H1 (cell line): ENCODE measurements around the gene LAMA3. TPM values are rescaled to one million over a fixed set of nuclear protein-coding genes. Genes with fewer than 3 reads are reported as not detected.

Experiments used
- CTCF ChIA-PET: fragments of 300-600 bp; sonication (Branson Sonifier 250); formaldehyde crosslinking; loops from one replicate; lab custom pipeline; 2021; ENCODE audit not compliant: partially characterized antibody; lab: Charles Lee
- POLR2A ChIA-PET: fragments of 300-600 bp; sonication (Branson Sonifier 250); formaldehyde crosslinking; loops from one replicate; lab custom pipeline; 2021; ENCODE audit warnings: inconsistent platforms; ENCODE audit not compliant: partially characterized antibody; lab: Charles Lee
- DNase-seq, 2 experiments: peaks; one replicate each; pipeline versions ENCODE4 v3.0.0 to v3.0.0-alpha.2; 2010 to 2022; ENCODE audit warnings: low spot score in 2 of 2, low read depth in 1 of 2, mixed read lengths in 1 of 2
- FAIRE-seq: peaks from 2 replicates; lab custom pipeline; 2011; peaks lifted over from hg19 to GRCh38; lab: Jason Lieb, UNC
- H2AFZ ChIP-seq: 2 replicates; pipeline ENCODE4 v1.8.1; 2012; ENCODE audit warnings: low read length, inconsistent platforms
- H2AK5ac ChIP-seq: 2 replicates; pipeline ENCODE4 v1.6.1; 2013; ENCODE audit warnings: low read depth, low read length
- H2BK120ac ChIP-seq: replicated peaks from 2 replicates; pipeline ENCODE3; 2013; ENCODE audit warnings: low read depth, low read length, inconsistent platforms
- H2BK12ac ChIP-seq: 2 replicates; pipeline ENCODE4 v1.6.1; 2013; ENCODE audit warnings: low read depth, low read length
- H2BK15ac ChIP-seq: 2 replicates; pipeline ENCODE4 v1.6.1; 2013; ENCODE audit warnings: low read length
- H2BK20ac ChIP-seq: 2 replicates; pipeline ENCODE4 v1.6.1; 2013; ENCODE audit warnings: low read length
- H2BK5ac ChIP-seq: 2 replicates; pipeline ENCODE4 v1.6.1; 2013; ENCODE audit warnings: low read depth, low read length
- H3K14ac ChIP-seq: 2 replicates; pipeline ENCODE4 v1.6.1; 2013; ENCODE audit warnings: inconsistent platforms; ENCODE audit not compliant: insufficient read length
- H3K18ac ChIP-seq: 2 replicates; pipeline ENCODE4 v1.6.1; 2013; ENCODE audit warnings: low read length; ENCODE audit errors: extremely low read depth
- H3K23ac ChIP-seq: 2 replicates; pipeline ENCODE4 v1.6.1; 2013; ENCODE audit warnings: inconsistent platforms; ENCODE audit not compliant: insufficient read length
- H3K23me2 ChIP-seq: 2 replicates; pipeline ENCODE4 v1.6.1; 2013; ENCODE audit warnings: low read depth, low read length
- H3K27ac ChIP-seq: 2 replicates; pipeline ENCODE4 v1.6.1; 2011; ENCODE audit warnings: low read depth, low read length, inconsistent platforms
- H3K27me3 ChIP-seq, 4 experiments: replicated peaks in 1 of 4; 1 replicate in 1 of 4; 2 replicates in 3 of 4; pipeline versions ENCODE4 v1.6.1 to v1.8.1; 2011 to 2013; ENCODE audit warnings: low read length in 3 of 4, mild to moderate bottlenecking in 3 of 4, inconsistent platforms in 2 of 4, mixed read lengths in 2 of 4, moderate library complexity in 1 of 4; ENCODE audit not compliant: control insufficient read depth in 3 of 4, insufficient read depth in 3 of 4; ENCODE audit errors: extremely low read depth in 1 of 4
- H3K36me3 ChIP-seq, 4 experiments: 2 replicates each; pipeline versions ENCODE4 v1.6.1 to v1.8.1; 2011 to 2013; ENCODE audit warnings: mild to moderate bottlenecking in 4 of 4, low read length in 3 of 4, moderate library complexity in 2 of 4, control low read depth in 1 of 4, inconsistent platforms in 1 of 4; ENCODE audit not compliant: insufficient read depth in 4 of 4, control insufficient read depth in 2 of 4
- H3K4ac ChIP-seq: replicated peaks from 2 replicates; pipeline ENCODE3; 2013; ENCODE audit warnings: low read length, low read depth, mixed read lengths, inconsistent platforms; ENCODE audit not compliant: insufficient read length
- H3K4me1 ChIP-seq, 4 experiments: replicated peaks in 1 of 4; 1 replicate in 1 of 4; 2 replicates in 3 of 4; pipeline versions ENCODE4 v1.6.1 to v1.8.1; 2011 to 2013; ENCODE audit warnings: low read length in 3 of 4, inconsistent platforms in 2 of 4, mixed read lengths in 1 of 4; ENCODE audit not compliant: insufficient read depth in 4 of 4, control insufficient read depth in 3 of 4
- H3K4me2 ChIP-seq, 2 experiments: 2 replicates each; pipeline versions ENCODE4 v1.6.1 to v1.8.1; 2011 to 2013; ENCODE audit warnings: low read depth in 2 of 2, low read length in 2 of 2, control low read depth in 1 of 2, inconsistent platforms in 1 of 2, mild to moderate bottlenecking in 1 of 2; ENCODE audit not compliant: insufficient read depth in 1 of 2
- H3K4me3 ChIP-seq, 4 experiments: fragments of 200-600, 300-600 bp in 1 of 4; sonication (generic), shearing (Covaris generic), sonication (Bioruptor Twin) in 1 of 4; 2 replicates each; pipeline versions ENCODE4 v1.5.1 to v1.8.1; 2011 to 2016; ENCODE audit warnings: low read length in 4 of 4, low read depth in 3 of 4, control low read depth in 2 of 4, inconsistent platforms in 2 of 4, mild to moderate bottlenecking in 2 of 4, mixed read lengths in 1 of 4, moderate library complexity in 1 of 4; ENCODE audit not compliant: insufficient read depth in 2 of 4; ENCODE audit errors: extremely low read depth in 1 of 4
- H3K56ac ChIP-seq: replicated peaks from 2 replicates; pipeline ENCODE3; 2013; ENCODE audit warnings: low read depth, mild to moderate bottlenecking, mixed read lengths, low read length, inconsistent platforms; ENCODE audit not compliant: insufficient read length
- H3K79me1 ChIP-seq: 2 replicates; pipeline ENCODE4 v1.6.1; 2013; ENCODE audit warnings: low read depth, low read length, control low read depth
- H3K79me2 ChIP-seq, 2 experiments: 2 replicates each; pipeline versions ENCODE4 v1.6.1 to v1.8.1; 2012 to 2013; ENCODE audit warnings: low read length in 2 of 2, mild to moderate bottlenecking in 2 of 2, inconsistent platforms in 1 of 2; ENCODE audit not compliant: insufficient read depth in 2 of 2, control insufficient read depth in 1 of 2
- H3K9ac ChIP-seq, 4 experiments: replicated peaks in 1 of 4; 1 replicate in 1 of 4; 2 replicates in 3 of 4; pipeline versions ENCODE4 v1.6.1 to v1.8.1; 2011 to 2013; ENCODE audit warnings: low read depth in 3 of 4, low read length in 3 of 4, control low read depth in 2 of 4, mild to moderate bottlenecking in 2 of 4, moderate library complexity in 2 of 4, inconsistent platforms in 1 of 4; ENCODE audit errors: extremely low read depth in 1 of 4
- H3K9me3 ChIP-seq, 2 experiments: 2 replicates each; pipeline versions ENCODE4 v1.6.1 to v1.8.1; 2012 to 2013; ENCODE audit warnings: mild to moderate bottlenecking in 2 of 2, moderate library complexity in 2 of 2, control low read depth in 1 of 2, inconsistent platforms in 1 of 2, low read depth in 1 of 2, low read length in 1 of 2, mixed read lengths in 1 of 2; ENCODE audit not compliant: insufficient read depth in 2 of 2
- H4K20me1 ChIP-seq, 2 experiments: replicated peaks in 1 of 2; 2 replicates each; pipeline versions ENCODE3 to v1.8.1; 2011 to 2013; ENCODE audit warnings: inconsistent platforms in 2 of 2, low read length in 2 of 2, mild to moderate bottlenecking in 1 of 2; ENCODE audit not compliant: insufficient read depth in 2 of 2, control insufficient read depth in 1 of 2
- H4K5ac ChIP-seq: 2 replicates; pipeline ENCODE4 v1.6.1; 2013; ENCODE audit warnings: low read length, low read depth, mixed read lengths, inconsistent platforms; ENCODE audit not compliant: insufficient read length
- H4K8ac ChIP-seq: 2 replicates; pipeline ENCODE4 v1.8.0; 2013; ENCODE audit warnings: mild to moderate bottlenecking, moderate library complexity, low read length, inconsistent platforms; ENCODE audit not compliant: insufficient read depth; ENCODE audit errors: extremely low read depth
- H4K91ac ChIP-seq: replicated peaks from 2 replicates; pipeline ENCODE3; 2013; ENCODE audit warnings: low read length, mixed read lengths, inconsistent platforms; ENCODE audit not compliant: insufficient read length
- BACH1 ChIP-seq: IDR thresholded peaks from 2 replicates; pipeline ENCODE4 v1.6.1; 2012; ENCODE audit warnings: low read length, improper control_type of control experiment
- CHD1 ChIP-seq: IDR thresholded peaks from 2 replicates; pipeline ENCODE4 v1.6.1; 2012; ENCODE audit warnings: low read depth, low read length, improper control_type of control experiment
- CTBP2 ChIP-seq: IDR thresholded peaks from 2 replicates; pipeline ENCODE4 v1.7.0; 2011; ENCODE audit warnings: borderline replicate concordance, mild to moderate bottlenecking, moderate library complexity, mixed read lengths, low read length; ENCODE audit not compliant: insufficient read depth, insufficient read length
- JUN ChIP-seq: IDR thresholded peaks from 2 replicates; pipeline ENCODE4 v1.6.1; 2011; ENCODE audit warnings: low read depth, mild to moderate bottlenecking, improper control_type of control experiment, low read length
- JUND ChIP-seq: IDR thresholded peaks from 2 replicates; pipeline ENCODE4 v1.6.1; 2011; ENCODE audit warnings: mild to moderate bottlenecking, improper control_type of control experiment, low read length
- MAX ChIP-seq: IDR thresholded peaks from 2 replicates; pipeline ENCODE4 v1.6.1; 2012; ENCODE audit warnings: inconsistent platforms
- POLR2A ChIP-seq, 2 experiments: IDR thresholded peaks; 1 replicate in 1 of 2; 2 replicates in 1 of 2; pipeline ENCODE4 v1.6.1; 2011; ENCODE audit warnings: low read depth in 2 of 2, low read length in 2 of 2, mild to moderate bottlenecking in 2 of 2; ENCODE audit errors: control extremely low read depth in 1 of 2
- RXRA ChIP-seq: IDR thresholded peaks from 2 replicates; pipeline ENCODE4 v1.6.1; 2011; ENCODE audit warnings: low read depth, mild to moderate bottlenecking, low read length, moderate library complexity; ENCODE audit not compliant: insufficient read depth
- SIRT6 ChIP-seq: IDR thresholded peaks from one replicate; pipeline ENCODE4 v1.7.1; 2012; ENCODE audit warnings: low read length, inconsistent platforms
- TCF12 ChIP-seq: IDR thresholded peaks from 2 replicates; pipeline ENCODE4 v1.6.1; 2011; ENCODE audit warnings: low read depth, mild to moderate bottlenecking, low read length
- ZNF274 ChIP-seq: IDR thresholded peaks from 2 replicates; pipeline ENCODE4 v1.7.0; 2012; ENCODE audit warnings: low read length, borderline replicate concordance; ENCODE audit errors: extremely low read depth
- WGBS, 2 experiments: shearing (Covaris generic) in 1 of 2; methylation state at CpG; one replicate each; pipeline versions ENCODE4 v1.1.6 to v1.1.7; 2013 to 2015; ENCODE audit warnings: low lambda C conversion rate in 2 of 2, mixed read lengths in 2 of 2, inconsistent platforms in 1 of 2, low coverage in 1 of 2, missing lambda C conversion rate in 1 of 2; ENCODE audit not compliant: insufficient replicate concordance in 2 of 2, insufficient coverage in 1 of 2, insufficient read length in 1 of 2; ENCODE audit errors: extremely low coverage in 1 of 2, missing lambda C conversion rate in 1 of 2; 5-methylcytosine and 5-hydroxymethylcytosine counted together
- polyA plus RNA-seq, 7 experiments: library from polyadenylated mRNA; depleted of rRNA in 3 of 7; stranded (reverse) in 5 of 7; unstranded in 2 of 7; fragments of >200 nt in 5 of 7; fragments of 200-250 nt in 2 of 7; gene quantifications; 1 replicate in 5 of 7; 2 replicates in 1 of 7; 4 replicates in 1 of 7; pipeline versions ENCODE4 v1.2.1 to v1.2.3, GENCODE V29; 2011 to 2013; ENCODE audit warnings: missing spikeins in 2 of 7, mixed read lengths in 2 of 7
- total RNA-seq: library from RNA; stranded (reverse); fragmentation: NEBNext Ultra II Directional; extraction: Animal tissue kit (Norgen Biotek cat#: 25700); gene quantifications from 2 replicates; pipeline ENCODE4 v1.2.1, GENCODE V29; 2021

LAMA3 gene
- total and polyA plus RNA-seq, 2 of the 8 experiments (the other 6 are each of a cell fraction or from before 2014, with no cell fraction given): 0.76 to 5.0 TPM

- H2BK5ac ChIP-seq: peak within 1 kb of the TSS; percentile 83; the same call in 1 of the 2 replicates
- peak within 1 kb of the TSS; percentile 75 for H4K5ac ChIP-seq
- H3K4me3 ChIP-seq: peak within 1 kb of the TSS; percentile 48 to 84 (median 67)
- H3K4me2 ChIP-seq: peak within 1 kb of the TSS; percentile 96 to 100
- H3K4me1 ChIP-seq: peaks cover 0 to 13% (median 7%) of the 10 kb centered on the region in 4 experiments; a peak in 4 of 7 replicates
- H3K27ac ChIP-seq: no peak within 1 kb of the TSS
- POLR2A ChIA-PET: interaction anchor here (0.6 kb wide), 3 partner anchors 14 to 155 kb away, joined by 3 read pairs; no protein-coding TSS in a partner anchor
- peak within 1 kb of the TSS in 3 of 4 experiments; percentile 37 to 86 (median 52); a peak in 5 of 7 replicates for H3K9ac ChIP-seq
- peak in 1 of 2 experiments; percentile 73 for DNase-seq
- peak within 1 kb of the TSS; percentile 99 for H2AFZ ChIP-seq
- no peaks in the 10 kb centered on the region for H3K79me2 ChIP-seq
- peaks cover 10% of the 10 kb centered on the region for H3K23me2 ChIP-seq
- H3K18ac ChIP-seq: peak within 1 kb of the TSS; percentile 76
- H3K36me3 ChIP-seq: no peaks in the 10 kb centered on the region
- H3K79me1 ChIP-seq: no peaks in the 10 kb centered on the region
- peak within 1 kb of the TSS; percentile 96 for H3K4ac ChIP-seq
- peak within 1 kb of the TSS; percentile 98 for H2BK120ac ChIP-seq
- FAIRE-seq: no peak
- peaks cover 0 to 2% of the 10 kb centered on the region in 2 experiments for H4K20me1 ChIP-seq
- WGBS, 2 experiments: 5% methylated on average over 54 of the region's 86 CpGs; no CpG with 5 or more reads in 1 of the 2 experiments
- no peaks in the 10 kb centered on the region for H3K9me3 ChIP-seq
- H2BK15ac ChIP-seq: peak within 1 kb of the TSS; percentile 21; the same call in 1 of the 2 replicates
- CTCF ChIA-PET: interaction anchor here (1.0 kb wide), 1 partner anchor 40 kb away, joined by 4 read pairs; no protein-coding TSS in a partner anchor
- H3K14ac ChIP-seq: no peak within 1 kb of the TSS
- H3K27me3 ChIP-seq: peaks cover 0 to 8% (median 6%) of the 10 kb centered on the region in 4 experiments; a peak in 5 of 7 replicates
- H3K56ac ChIP-seq: peak within 1 kb of the TSS; percentile 51
- H3K23ac ChIP-seq: no peak within 1 kb of the TSS
- peak within 1 kb of the TSS; percentile 75; the same call in 1 of the 2 replicates for H2BK20ac ChIP-seq
- peak within 1 kb of the TSS; percentile 100 for H2BK12ac ChIP-seq
- peak within 1 kb of the TSS; percentile 57 for H4K8ac ChIP-seq
- peak within 1 kb of the TSS; percentile 99 for H4K91ac ChIP-seq
- peak within 1 kb of the TSS; percentile 65; the same call in 1 of the 2 replicates for H2AK5ac ChIP-seq
- TF ChIP-seq RXRA (no peak), TCF12 (no peak), POLR2A (IDR thresholded peaks at IDR 0.05; ENCODE audit: control extremely low read depth in 1 of 2, low read depth in 2 of 2, low read length in 2 of 2) (no peak; a peak in 1 of 3 replicates), ZNF274 (no peak), CHD1 (no peak), BACH1 (peak; percentile 74), JUND (no peak), SIRT6 (no peak), CTBP2 (no peak), JUN (no peak), MAX (peak; percentile 5)
Measured at GRCh38 chr18:23662309-23663263, 26.7 kb upstream of the LAMA3 start, which contains the start of gene ANKRD29. Gene ANKRD29 (minus strand): TSS chr18:23662911. CDS start chr18:23662730, 181 bp downstream.
